GM18502 (cell line): ENCODE measurements around the gene TRMT2A.

Source experiments
- ATAC-seq: cut with Tn5 transposase; IDR thresholded peaks from one replicate; pipeline ENCODE4 v1.9.1; 2021; ENCODE audit warnings: mild to moderate bottlenecking; ENCODE audit not compliant: unreplicated experiment, poor library complexity

The TRMT2A gene

GRCh38 chr22:20066617-20067383 lies 50.2 kb downstream of the TRMT2A start:
- no peak for ATAC-seq

GRCh38 chr22:20065896-20066616 lies 51.0 kb downstream of the TRMT2A start:
- ATAC-seq: no peak

DNA sequence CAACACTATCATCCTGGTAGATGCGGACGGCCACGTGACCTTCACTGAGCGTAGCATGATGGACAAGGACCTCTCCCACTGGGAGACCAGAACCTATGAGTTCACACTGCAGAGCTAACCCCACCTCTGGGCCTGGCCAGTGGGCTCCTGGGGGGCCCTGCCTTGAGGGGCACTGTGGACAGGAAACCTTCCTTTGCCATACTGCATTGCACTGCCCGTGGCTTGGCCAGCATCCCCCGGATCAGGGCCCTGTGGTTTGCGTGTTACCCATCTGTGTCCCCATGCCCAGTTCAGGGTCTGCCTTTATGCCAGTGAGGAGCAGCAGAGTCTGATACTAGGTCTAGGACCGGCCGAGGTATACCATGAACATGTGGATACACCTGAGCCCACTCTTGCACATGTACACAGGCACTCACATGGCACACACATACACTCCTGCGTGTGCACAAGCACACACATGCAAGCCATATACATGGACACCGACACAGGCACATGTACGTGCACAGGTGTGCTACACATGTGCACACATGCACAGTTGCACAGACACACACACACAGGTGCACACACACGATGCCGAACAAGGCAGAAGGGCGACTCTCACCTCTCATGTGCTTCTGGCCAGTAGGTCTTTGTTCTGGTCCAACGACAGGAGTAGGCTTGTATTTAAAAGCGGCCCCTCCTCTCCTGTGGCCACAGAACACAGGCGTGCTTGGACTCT lies 52.3 kb downstream of the TRMT2A start:
- no peak for ATAC-seq

DNA sequence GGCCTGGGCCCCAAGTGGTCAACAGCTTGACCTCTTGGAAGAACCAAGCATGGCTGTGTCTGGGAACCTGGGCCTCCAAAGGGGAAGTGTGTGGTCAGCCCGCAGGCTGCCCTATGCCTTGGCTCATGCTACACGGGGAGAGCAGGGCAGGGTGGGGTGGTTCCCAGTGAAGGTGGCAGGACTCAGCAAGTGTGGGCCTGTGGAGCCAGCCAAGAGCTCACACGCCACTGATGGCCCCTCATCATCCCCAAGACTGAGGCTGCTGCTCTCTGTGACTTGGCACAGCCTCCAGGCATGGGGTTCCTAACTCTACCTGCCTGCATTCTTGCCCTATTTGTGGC lies 52.9 kb downstream of the TRMT2A start:
- ATAC-seq: no peak

DNA sequence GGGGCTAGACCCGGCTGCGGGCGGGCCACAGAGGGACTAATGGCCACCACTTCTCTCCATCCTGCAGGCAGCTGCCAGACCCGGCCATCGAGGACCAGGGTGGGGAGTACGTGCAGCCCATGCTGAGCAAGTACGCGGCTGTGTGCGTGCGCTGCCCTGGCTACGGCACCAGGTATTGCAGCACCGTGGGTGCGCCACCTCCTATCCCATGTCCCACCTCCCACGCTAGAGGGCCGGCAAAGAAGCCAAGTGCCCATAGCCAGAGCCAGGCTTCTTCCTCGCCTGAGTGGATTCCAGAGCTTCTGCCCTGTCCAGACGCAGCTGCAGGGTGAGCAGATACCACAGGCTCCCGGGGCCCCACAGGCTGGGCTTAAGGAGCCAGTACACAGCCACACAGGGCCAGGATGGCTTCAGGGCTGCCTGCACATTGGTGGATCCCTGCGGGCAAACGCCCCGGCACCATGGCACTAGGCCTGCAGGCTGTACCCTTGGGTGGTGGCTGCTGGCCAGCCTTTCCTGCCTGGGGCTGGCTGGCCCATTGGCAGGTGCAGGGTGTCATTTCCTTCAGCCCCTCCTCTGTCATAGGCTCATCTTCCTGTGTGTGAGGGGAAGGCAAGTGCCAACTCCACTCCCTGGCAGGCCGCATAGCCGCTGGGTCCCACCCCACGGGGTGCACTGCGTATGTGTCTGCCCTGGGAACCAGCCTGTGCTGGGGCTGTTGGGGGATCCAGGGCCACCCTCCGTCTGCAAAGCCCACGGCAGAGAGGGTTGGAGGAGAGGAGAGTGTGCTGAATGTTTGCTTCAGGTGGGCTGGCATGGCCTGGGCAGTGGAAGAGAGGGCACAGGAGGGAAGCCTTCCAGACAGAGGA lies 53.5 kb downstream of the TRMT2A start:
- ATAC-seq: no peak

DNA sequence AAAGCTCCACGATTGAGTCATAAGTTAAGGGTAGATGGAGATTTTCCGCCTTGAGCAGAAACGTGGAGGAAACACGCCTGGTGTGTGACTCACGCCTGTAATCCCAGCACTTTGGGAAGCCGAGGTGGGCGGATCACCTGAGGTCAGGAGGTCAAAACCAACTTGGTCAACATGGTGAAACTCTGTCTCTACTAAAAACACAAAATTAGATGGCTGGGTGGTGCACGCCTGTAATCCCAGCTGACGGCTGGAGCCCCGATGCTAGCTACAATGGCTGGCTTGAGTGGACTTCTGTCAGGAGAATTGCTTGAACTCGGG lies 54.3 kb downstream of the TRMT2A start:
- no peak for ATAC-seq

GRCh38 chr22:20062043-20062765 lies 54.8 kb downstream of the TRMT2A start:
- no peak for ATAC-seq
